ENCODE results near the gene DPP10. TPM values are rescaled to one million over a fixed set of nuclear protein-coding genes. Genes with fewer than 3 reads are reported as not detected.

The DPP10 gene
- total and polyA plus RNA-seq, 2 of the 13 experiments (the other 11 are each of a cell fraction or from before 2014, with no cell fraction given) = 0.95 to 1.7 TPM

DNA sequence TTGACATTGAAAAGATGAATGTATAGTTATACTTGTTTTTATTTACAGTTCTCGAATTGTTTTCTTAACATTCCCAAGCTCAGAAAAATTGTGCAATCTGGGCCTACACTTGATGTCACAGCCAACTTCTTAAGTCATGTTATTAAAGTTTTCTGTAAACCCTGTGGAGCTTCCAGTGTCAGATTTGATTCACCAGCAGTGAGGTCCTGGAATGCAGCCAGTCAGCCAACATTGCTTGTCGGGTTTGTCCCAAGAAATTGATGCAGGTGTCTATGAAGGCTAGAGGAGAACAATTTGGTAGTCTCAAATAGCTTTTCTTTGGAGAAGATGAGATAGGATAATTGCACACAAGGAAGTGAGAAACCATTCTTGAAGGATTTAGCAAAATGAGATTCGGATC is 732.2 kb downstream of the DPP10 start:
- ChIA-PET CTCF (ENCODE audit: low intra/inter-chr PET ratio, low total read pairs) (no interaction called here), POLR2A (no interaction called here)
- Histone ChIP-seq H3K79me2 (ENCODE audit: insufficient read depth, low read length) (no peaks in the 10 kb centered on the region), H3K9me3 (ENCODE audit: low read length) (no peaks in the 10 kb centered on the region), H4K20me1 (ENCODE audit: insufficient read depth, low read length) (no peaks in the 10 kb centered on the region), H3K4me3 (replicated peaks in 1 of 3; ENCODE audit: insufficient read depth in 1 of 3, low read depth in 2 of 3, low read length in 3 of 3) (no peak overlapping the region), H3K36me3 (replicated peaks in 1 of 2; ENCODE audit: control insufficient read depth in 1 of 2, insufficient read depth in 2 of 2, low read length in 2 of 2) (no peaks in the 10 kb centered on the region), H2AFZ (ENCODE audit: low read length) (no peak overlapping the region), H3K4me2 (ENCODE audit: low read depth, low read length) (no peak overlapping the region), H3K27ac (ENCODE audit: extremely low read length, insufficient read depth, low read length) (no peak overlapping the region), H3K9ac (ENCODE audit: insufficient read depth, low read depth, low read length) (no peak overlapping the region), H3K27me3 (ENCODE audit: control insufficient read depth in 1 of 2, insufficient read depth in 2 of 2, low read length in 2 of 2) (no peaks in the 10 kb centered on the region), H3K4me1 (ENCODE audit: insufficient read depth, low read length) (no peaks in the 10 kb centered on the region)
- in situ Hi-C loops (cut with HindIII; ENCODE audit: extremely low pct_ligation_motif_present, low pct_unique_long_range_greater_than_20kb) (no loop called here), intact Hi-C loops (cut with micrococcal nuclease; ENCODE audit: unreplicated experiment) (no loop called here)
- ATAC-seq (no peak), DNase-seq (ENCODE audit: low spot score) (no peak), FAIRE-seq (no peak)
- BruUV-seq (replicated peaks) = no TSS peak
- no peak for TF ChIP-seq ZFP82 (CRISPR knock-in tag; IDR thresholded peaks at IDR 0.05; ENCODE audit: borderline replicate concordance)
- TF ChIP-seq BRD4 (CRISPR knock-in tag; IDR thresholded peaks at IDR 0.05) = no peak
- no peak for TF ChIP-seq ZFP36L1 (CRISPR knock-in tag; IDR thresholded peaks at IDR 0.05)
- TF ChIP-seq ZNF34 (CRISPR knock-in tag; IDR thresholded peaks at IDR 0.05; ENCODE audit: borderline replicate concordance) = no peak
- TF ChIP-seq ZNF510 (CRISPR knock-in tag; IDR thresholded peaks at IDR 0.05; ENCODE audit: low read depth) = no peak
- TF ChIP-seq ZBTB25 (CRISPR knock-in tag; IDR thresholded peaks at IDR 0.05) = no peak
- no peak for TF ChIP-seq FOXA3 (CRISPR knock-in tag; IDR thresholded peaks at IDR 0.05)
- no peak for TF ChIP-seq SOX5 (CRISPR knock-in tag; IDR thresholded peaks at IDR 0.05; ENCODE audit: borderline replicate concordance)
- TF ChIP-seq, protein P1, sequence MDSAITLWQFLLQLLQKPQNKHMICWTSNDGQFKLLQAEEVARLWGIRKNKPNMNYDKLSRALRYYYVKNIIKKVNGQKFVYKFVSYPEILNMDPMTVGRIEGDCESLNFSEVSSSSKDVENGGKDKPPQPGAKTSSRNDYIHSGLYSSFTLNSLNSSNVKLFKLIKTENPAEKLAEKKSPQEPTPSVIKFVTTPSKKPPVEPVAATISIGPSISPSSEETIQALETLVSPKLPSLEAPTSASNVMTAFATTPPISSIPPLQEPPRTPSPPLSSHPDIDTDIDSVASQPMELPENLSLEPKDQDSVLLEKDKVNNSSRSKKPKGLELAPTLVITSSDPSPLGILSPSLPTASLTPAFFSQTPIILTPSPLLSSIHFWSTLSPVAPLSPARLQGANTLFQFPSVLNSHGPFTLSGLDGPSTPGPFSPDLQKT (CRISPR knock-in tag; IDR thresholded peaks at IDR 0.05; ENCODE audit: borderline replicate concordance) = no peak
- TF ChIP-seq, protein P2, sequence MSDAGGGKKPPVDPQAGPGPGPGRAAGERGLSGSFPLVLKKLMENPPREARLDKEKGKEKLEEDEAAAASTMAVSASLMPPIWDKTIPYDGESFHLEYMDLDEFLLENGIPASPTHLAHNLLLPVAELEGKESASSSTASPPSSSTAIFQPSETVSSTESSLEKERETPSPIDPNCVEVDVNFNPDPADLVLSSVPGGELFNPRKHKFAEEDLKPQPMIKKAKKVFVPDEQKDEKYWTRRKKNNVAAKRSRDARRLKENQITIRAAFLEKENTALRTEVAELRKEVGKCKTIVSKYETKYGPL (CRISPR knock-in tag; IDR thresholded peaks at IDR 0.05) = no peak
- no peak for TF ChIP-seq NFE2L2 (IDR thresholded peaks at IDR 0.05; ENCODE audit: low read length)
- no peak for TF ChIP-seq SNRNP70 (IDR thresholded peaks at IDR 0.05; ENCODE audit: low read depth, low read length)
- TF ChIP-seq SIN3A (IDR thresholded peaks at IDR 0.05; ENCODE audit: borderline replicate concordance, low read depth, low read length) = no peak
- no peak for TF ChIP-seq CBFB (CRISPR knock-in tag; IDR thresholded peaks at IDR 0.05)
- TF ChIP-seq ZFYVE20 (CRISPR knock-in tag; IDR thresholded peaks at IDR 0.05; ENCODE audit: borderline replicate concordance, low read depth) = no peak
- no peak for TF ChIP-seq WIZ (CRISPR knock-in tag; IDR thresholded peaks at IDR 0.05)
- no peak for TF ChIP-seq MZF1 (CRISPR knock-in tag; IDR thresholded peaks at IDR 0.05; ENCODE audit: borderline replicate concordance)
- no peak for TF ChIP-seq GZF1 (CRISPR knock-in tag; IDR thresholded peaks at IDR 0.05)
- TF ChIP-seq ZNF614 (CRISPR knock-in tag; IDR thresholded peaks at IDR 0.05; ENCODE audit: borderline replicate concordance) = no peak
- TF ChIP-seq, protein P3, sequence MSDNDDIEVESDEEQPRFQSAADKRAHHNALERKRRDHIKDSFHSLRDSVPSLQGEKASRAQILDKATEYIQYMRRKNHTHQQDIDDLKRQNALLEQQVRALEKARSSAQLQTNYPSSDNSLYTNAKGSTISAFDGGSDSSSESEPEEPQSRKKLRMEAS (IDR thresholded peaks at IDR 0.05) = no peak
- WGBS (ENCODE audit: low lambda C conversion rate) = 22% methylated on average over 3 of the region's 3 CpGs

Measured in HepG2 (cell line).